ENCODE results near the gene PDE5A.

GRCh38 chr4:119526786-119527550 lies 101.6 kb downstream of the PDE5A start:
- TF ChIP-seq CTCF (IDR thresholded peaks at IDR 0.05) (no peak), POLR2A (IDR thresholded peaks at IDR 0.05) (no peak), POLR2AphosphoS5 (IDR thresholded peaks at IDR 0.05) (no peak)

Data from transverse colon (tissue), 4 donors.